Ovary (tissue), 3 donors: ENCODE measurements around the gene KATNAL1.

Experiments used
- POLR2A ChIP-seq: fragments of 450-650 bp; IDR thresholded peaks from one replicate; pipeline ENCODE4 v1.6.1; 2017; ENCODE audit warnings: antibody characterized with exemption, mild to moderate bottlenecking, moderate library complexity
- TF ChIP-seq, protein P1 (sequence below), 3 donors: fragments of 450-650 bp in 2 of 3; fragments of 200-600 bp in 1 of 3; IDR thresholded peaks; one replicate each; pipeline versions ENCODE4 v1.5.1 to v1.8.0; 2016 to 2022; ENCODE audit warnings: antibody characterized with exemption in 3 of 3, mild to moderate bottlenecking in 1 of 3
- donor health status: DM: no; HTN: no; CAD: no.

GRCh38 chr13:30164146-30164545 lies 143.2 kb downstream of the KATNAL1 start:
- no peak for TF ChIP-seq POLR2A
- TF ChIP-seq, protein P1, sequence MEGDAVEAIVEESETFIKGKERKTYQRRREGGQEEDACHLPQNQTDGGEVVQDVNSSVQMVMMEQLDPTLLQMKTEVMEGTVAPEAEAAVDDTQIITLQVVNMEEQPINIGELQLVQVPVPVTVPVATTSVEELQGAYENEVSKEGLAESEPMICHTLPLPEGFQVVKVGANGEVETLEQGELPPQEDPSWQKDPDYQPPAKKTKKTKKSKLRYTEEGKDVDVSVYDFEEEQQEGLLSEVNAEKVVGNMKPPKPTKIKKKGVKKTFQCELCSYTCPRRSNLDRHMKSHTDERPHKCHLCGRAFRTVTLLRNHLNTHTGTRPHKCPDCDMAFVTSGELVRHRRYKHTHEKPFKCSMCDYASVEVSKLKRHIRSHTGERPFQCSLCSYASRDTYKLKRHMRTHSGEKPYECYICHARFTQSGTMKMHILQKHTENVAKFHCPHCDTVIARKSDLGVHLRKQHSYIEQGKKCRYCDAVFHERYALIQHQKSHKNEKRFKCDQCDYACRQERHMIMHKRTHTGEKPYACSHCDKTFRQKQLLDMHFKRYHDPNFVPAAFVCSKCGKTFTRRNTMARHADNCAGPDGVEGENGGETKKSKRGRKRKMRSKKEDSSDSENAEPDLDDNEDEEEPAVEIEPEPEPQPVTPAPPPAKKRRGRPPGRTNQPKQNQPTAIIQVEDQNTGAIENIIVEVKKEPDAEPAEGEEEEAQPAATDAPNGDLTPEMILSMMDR (IDR thresholded peaks at IDR 0.05) = no peak
